ENCODE data around the gene ANXA8.

- no peak for TF ChIP-seq CTCF (conservative IDR thresholded peaks at IDR 0.05; ENCODE audit: low read depth, low read length)
- no peak for TF ChIP-seq EZH2 (IDR thresholded peaks at IDR 0.05; ENCODE audit: borderline replicate concordance, low read depth, low read length, poor library complexity, severe bottlenecking)
Observed at GRCh38 chr10:47450442-47450841, 33.5 kb downstream of the ANXA8 start.
